ENCODE data around the gene TNFRSF18. TPM values are rescaled to one million over a fixed set of nuclear protein-coding genes. Genes with fewer than 3 reads are reported as not detected.
A peak's percentile ranks its signal among the peaks of the same experiment; 100 is the strongest.

Gene TNFRSF18, protein sequence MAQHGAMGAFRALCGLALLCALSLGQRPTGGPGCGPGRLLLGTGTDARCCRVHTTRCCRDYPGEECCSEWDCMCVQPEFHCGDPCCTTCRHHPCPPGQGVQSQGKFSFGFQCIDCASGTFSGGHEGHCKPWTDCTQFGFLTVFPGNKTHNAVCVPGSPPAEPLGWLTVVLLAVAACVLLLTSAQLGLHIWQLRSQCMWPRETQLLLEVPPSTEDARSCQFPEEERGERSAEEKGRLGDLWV
- total RNA-seq = not detected in 2 replicates

DNA sequence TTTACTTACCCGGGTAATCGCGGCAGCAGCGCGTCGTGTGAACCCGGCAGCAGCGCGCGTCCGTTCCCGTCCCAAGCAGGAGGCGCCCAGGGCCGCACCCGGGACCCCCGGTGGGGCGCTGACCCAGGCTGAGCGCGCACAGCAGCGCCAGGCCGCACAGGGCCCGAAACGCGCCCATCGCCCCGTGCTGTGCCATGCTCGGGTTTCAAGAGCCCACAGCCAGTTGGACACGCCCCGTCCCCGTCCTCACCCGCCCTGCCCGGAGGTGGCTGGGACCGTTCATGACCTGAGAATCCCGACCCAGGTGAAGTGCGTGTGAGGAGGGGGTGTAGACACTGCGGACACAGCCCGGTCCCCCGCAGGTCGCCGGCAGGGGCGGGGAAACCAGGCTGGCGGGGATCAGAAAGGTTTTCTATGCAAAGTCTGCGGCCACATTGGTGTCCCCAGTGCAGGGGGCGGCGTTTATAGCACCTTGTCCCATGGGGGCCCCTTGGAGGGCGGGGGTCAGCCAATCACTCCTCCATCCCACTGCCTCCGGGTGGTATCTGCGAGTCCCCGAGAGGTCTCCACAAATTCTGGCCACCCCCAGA, at the start of gene TNFRSF18:
TSS of gene TNFRSF18 (minus strand) at position 217 of the 590 bp plus-strand sequence. CDS start at position 196, 21 bp downstream.

DNA sequence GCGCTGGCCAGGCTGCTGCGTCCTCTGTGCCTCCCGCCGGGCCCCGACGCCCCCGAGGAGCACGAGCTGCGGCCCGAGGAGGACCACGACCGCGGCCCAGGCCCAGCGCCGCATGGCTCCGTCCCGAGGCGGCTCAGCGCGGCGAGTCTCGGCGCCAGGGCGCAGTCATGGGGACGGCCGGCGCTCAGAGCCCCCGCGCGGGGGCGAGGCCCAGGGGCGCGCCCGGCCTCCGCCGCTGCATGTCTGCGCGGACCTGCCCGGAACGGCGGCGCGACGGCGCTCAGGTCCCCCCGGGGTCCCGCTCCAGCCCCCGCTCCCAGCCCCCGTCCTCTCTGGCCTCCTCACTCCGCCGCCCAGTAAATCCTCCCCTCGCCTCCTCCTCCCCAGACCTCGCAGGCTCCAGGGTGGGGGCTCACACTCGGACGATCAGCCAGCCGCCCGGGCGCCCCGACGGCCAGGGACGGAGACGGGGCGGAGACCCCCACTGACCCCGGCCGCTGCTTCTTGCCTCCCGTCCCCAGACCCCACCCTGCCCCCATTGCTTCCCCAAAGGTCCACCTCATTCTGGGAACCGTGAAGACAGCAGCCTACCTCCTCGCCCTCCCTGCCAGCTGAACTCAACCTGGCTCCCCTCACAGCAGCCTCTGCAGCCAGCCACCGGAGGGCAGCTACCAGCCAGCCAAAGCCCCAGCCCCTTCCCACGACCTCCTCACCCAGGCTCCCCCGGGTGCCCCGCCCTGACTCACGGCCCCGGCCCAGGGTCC, 40.4 kb upstream of the TNFRSF18 start, which contains the start of gene C1QTNF12:
TSS of gene C1QTNF12 (minus strand) at position 146 of the 764 bp plus-strand sequence. CDS start at position 114, 32 bp downstream.

DNA sequence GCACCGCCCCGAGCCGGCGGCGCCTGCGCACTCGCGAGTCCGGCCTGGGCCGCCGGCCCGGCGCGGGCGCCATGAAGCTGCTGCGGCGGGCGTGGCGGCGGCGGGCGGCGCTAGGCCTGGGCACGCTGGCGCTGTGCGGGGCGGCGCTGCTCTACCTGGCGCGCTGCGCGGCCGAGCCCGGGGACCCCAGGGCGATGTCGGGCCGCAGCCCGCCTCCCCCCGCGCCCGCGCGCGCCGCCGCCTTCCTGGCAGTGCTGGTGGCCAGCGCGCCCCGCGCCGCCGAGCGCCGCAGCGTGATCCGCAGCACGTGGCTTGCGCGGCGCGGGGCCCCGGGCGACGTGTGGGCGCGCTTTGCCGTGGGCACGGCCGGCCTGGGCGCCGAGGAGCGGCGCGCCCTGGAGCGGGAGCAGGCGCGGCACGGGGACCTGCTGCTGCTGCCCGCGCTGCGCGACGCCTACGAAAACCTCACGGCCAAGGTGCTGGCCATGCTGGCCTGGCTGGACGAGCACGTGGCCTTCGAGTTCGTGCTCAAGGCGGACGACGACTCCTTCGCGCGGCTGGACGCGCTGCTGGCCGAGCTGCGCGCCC, 25.9 kb upstream of the TNFRSF18 start, which contains the start of gene B3GALT6:
TSS of gene B3GALT6 (plus strand) at position 30 of the 588 bp plus-strand sequence. CDS start at position 72, 42 bp downstream.

DNA sequence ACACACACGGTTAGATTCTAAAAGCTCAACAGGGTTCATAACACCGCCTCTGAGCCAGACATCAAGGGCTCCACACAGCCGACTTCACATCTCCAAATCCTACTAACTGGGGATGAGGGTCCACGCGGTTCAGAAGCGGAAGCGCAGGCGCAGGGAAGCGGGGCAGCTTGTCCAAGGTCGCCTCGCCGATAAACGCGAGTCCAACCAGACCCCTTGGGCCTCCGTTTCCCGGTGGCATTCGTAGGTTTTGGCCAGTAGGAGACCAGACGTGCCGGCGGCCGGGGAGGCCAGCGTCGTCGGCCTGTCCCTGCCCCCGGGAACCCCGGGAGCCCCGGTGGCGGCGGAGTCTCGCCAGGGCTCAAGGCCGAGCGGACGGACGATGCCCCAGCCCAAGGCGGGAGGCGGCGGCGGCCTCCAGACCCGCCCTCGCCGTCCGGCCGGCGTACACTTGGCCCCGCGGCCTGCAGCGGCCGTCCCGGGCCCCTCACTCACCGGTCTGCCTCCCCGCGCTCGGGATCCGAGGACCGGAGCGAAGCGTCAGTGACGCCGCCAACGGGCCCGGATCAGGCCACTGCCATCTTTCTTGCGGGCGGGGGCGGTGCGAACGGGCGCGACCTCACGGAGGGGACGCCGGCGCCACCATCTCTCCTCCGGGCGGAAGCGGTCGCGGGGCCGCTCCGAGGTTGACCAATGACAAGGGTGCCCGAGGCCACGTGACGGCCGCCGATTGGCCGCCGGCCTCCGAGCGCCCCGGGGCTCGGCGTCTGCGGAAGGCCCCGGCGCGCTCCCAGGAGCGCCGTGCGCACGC, 25.2 kb upstream of the TNFRSF18 start, which contains the start of gene SDF4:
TSS of gene SDF4 (minus strand) at position 602 of the 808 bp plus-strand sequence. CDS start 3,229 bp downstream, outside the sequence.

GRCh38 chr1:1213345-1214265, 7.2 kb upstream of the TNFRSF18 start, which contains the start of gene TNFRSF4:
Gene TNFRSF4, minus strand, starts transcription at chr1:1214153. Its CDS starts 26 bp downstream, at chr1:1214127.

DNA sequence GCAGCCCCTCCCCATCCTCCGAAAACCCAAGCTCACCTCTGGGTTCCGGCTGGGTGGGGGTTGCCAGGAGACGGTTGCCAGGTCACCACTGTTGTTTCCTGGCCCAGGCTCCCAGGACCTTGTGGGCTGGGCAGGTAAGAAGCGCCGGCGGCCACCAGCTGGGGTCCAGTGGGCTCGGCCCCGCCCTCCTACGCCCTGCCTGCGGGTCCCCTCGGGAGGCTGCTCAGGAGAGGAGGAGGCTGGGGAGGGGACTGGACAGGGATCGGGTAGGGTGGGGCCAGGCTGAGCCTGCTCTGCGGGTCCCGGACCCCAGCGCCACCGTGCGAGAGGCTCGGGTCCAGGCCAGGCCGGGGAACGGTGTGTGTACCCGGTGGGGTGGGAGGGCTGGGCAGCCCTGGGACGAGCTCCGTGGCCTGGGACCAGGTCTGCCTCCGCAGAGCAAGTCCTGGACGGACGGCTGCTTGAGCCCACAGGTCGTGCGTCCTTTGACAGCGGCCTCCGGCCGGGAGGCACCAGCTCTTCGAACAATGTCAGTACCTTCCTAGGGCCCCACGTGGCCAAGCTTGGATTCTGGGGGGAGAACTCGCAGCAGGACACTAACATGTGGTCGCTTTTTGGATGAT, 32.5 kb downstream of the TNFRSF18 start, which contains the start of gene TTLL10:
TSS of gene TTLL10 (plus strand) at position 88 of the 623 bp plus-strand sequence. CDS start 5,336 bp downstream, outside the sequence.

Small RNAs within 50 kb of the gene (small RNA-seq; reads per million reads assigned to genes)
- 16.5 reads per million, percentile 96 among the genes with 10 or more reads in this experiment for gene MIR200A
- gene MIR200B = 46.4 reads per million, percentile 98 among the genes with 10 or more reads in this experiment
- 4.8 reads per million, percentile 91 among the genes with 10 or more reads in this experiment for gene MIR429

Other genes with a start within 250 kb of the TNFRSF18 start
- gene NOC2L, start 247.3 kb downstream of the TNFRSF18 start, total RNA-seq = 38.5 and 77.4 TPM in 2 replicates
- 7.0 and 8.6 TPM in 2 replicates for gene KLHL17, start 246.0 kb downstream of the TNFRSF18 start, total RNA-seq
- gene PLEKHN1, start 240.1 kb downstream of the TNFRSF18 start, total RNA-seq = 4.3 and 5.4 TPM in 2 replicates
- 0.39 TPM in 1 of 2 replicates, not detected in the other for gene PERM1, start 224.5 kb downstream of the TNFRSF18 start, total RNA-seq
- 3.9 and 8.8 TPM in 2 replicates for gene HES4, start 206.5 kb downstream of the TNFRSF18 start, total RNA-seq
- 14.5 and 42.5 TPM in 2 replicates for gene ISG15, start 193.1 kb downstream of the TNFRSF18 start, total RNA-seq
- 149 and 219 TPM in 2 replicates for gene AGRN, start 186.5 kb downstream of the TNFRSF18 start, total RNA-seq
- gene RNF223, start 132.3 kb downstream of the TNFRSF18 start, total RNA-seq = 2.3 TPM in 1 of 2 replicates, not detected in the other
- gene C1orf159, start 90.5 kb downstream of the TNFRSF18 start, total RNA-seq = 11.8 and 16.3 TPM in 2 replicates
- not detected in 2 replicates for gene TTLL10, start 32.7 kb downstream of the TNFRSF18 start, total RNA-seq
- not detected in 2 replicates for gene TNFRSF4, start 7.6 kb upstream of the TNFRSF18 start, total RNA-seq
- gene SDF4, start 25.4 kb upstream of the TNFRSF18 start, total RNA-seq = 117 and 120 TPM in 2 replicates
- 21.4 and 25.5 TPM in 2 replicates for gene B3GALT6, start 25.6 kb upstream of the TNFRSF18 start, total RNA-seq
- 0.79 and 1.7 TPM in 2 replicates for gene C1QTNF12, start 40.1 kb upstream of the TNFRSF18 start, total RNA-seq
- gene UBE2J2, start 67.3 kb upstream of the TNFRSF18 start, total RNA-seq = 35.6 and 36.9 TPM in 2 replicates
- 0.79 and 1.8 TPM in 2 replicates for gene SCNN1D, start 73.8 kb upstream of the TNFRSF18 start, total RNA-seq
- 75.7 and 101 TPM in 2 replicates for gene ACAP3, start 101.3 kb upstream of the TNFRSF18 start, total RNA-seq
- 42.4 and 62.1 TPM in 2 replicates for gene PUSL1, start 102.0 kb upstream of the TNFRSF18 start, total RNA-seq
- 79.4 and 79.7 TPM in 2 replicates for gene INTS11, start 118.1 kb upstream of the TNFRSF18 start, total RNA-seq
- gene CPTP, start 118.2 kb upstream of the TNFRSF18 start, total RNA-seq = 23.2 and 28.3 TPM in 2 replicates
- gene TAS1R3, start 124.7 kb upstream of the TNFRSF18 start, total RNA-seq = 0.11 and 0.39 TPM in 2 replicates
- 111 and 118 TPM in 2 replicates for gene DVL1, start 142.8 kb upstream of the TNFRSF18 start, total RNA-seq
- 461 and 718 TPM in 2 replicates for gene MXRA8, start 152.0 kb upstream of the TNFRSF18 start, total RNA-seq
- 75.4 and 118 TPM in 2 replicates for gene AURKAIP1, start 168.6 kb upstream of the TNFRSF18 start, total RNA-seq
- gene CCNL2, start 192.7 kb upstream of the TNFRSF18 start, total RNA-seq = 102 and 177 TPM in 2 replicates
- 69.1 and 77.3 TPM in 2 replicates for gene MRPL20, start 200.7 kb upstream of the TNFRSF18 start, total RNA-seq
- 1.6 and 2.7 TPM in 2 replicates for gene ANKRD65, start 214.7 kb upstream of the TNFRSF18 start, total RNA-seq
- gene VWA1, start 229.1 kb upstream of the TNFRSF18 start, total RNA-seq = 46.0 and 64.8 TPM in 2 replicates
- gene ATAD3C, start 243.1 kb upstream of the TNFRSF18 start, total RNA-seq = 3.5 TPM in 2 replicates

All from placental epithelial cell (primary cell).